NCI-H2081 treated with DMSO at 0.1 percent for 48 hours (cell line): ENCODE data around the gene SLC44A1.

Experiments used
- DNase-seq: peaks from one replicate; lab custom pipeline; 2025; lab: John Stamatoyannopoulos, UW

SLC44A1 gene

GRCh38 chr9:105305856-105306255 lies 61.4 kb downstream of the SLC44A1 start:
- no peak for DNase-seq

DNA sequence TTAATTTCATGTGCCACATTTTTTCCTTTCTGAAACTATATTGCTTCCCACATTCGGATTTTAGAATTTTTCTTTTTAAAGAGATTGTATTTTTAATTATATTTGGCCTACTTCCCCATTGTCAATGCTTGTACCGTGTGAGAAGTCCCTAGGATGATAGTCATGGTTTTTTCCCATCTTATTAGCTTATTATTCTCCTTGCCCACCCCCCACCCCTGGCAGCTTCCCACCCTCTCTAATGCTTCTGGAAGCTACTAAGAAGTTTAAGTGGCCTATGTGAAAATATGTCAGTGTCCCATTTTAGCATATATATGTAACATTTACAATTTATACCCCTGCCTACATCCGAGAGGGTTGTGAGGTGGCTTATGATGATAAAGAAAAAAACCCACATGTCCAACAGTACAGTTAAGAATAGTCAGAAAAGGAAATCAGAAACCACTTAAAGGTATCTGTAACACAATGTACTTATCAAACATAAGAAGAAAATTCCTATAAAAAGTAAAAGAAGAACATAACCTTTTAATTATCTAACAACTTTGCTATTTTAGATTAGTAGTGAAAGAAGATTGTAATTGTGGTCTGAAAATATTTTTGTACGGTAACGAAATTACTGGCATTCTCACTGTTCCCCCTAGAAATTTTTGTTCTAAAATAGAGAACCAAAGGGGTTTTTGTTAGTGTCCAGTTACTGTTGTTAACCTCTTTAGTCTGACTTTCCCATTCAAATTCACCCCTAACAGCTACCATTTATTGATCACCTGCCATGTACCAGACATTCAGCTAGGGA lies 62.1 kb downstream of the SLC44A1 start:
- DNase-seq = no peak

DNA sequence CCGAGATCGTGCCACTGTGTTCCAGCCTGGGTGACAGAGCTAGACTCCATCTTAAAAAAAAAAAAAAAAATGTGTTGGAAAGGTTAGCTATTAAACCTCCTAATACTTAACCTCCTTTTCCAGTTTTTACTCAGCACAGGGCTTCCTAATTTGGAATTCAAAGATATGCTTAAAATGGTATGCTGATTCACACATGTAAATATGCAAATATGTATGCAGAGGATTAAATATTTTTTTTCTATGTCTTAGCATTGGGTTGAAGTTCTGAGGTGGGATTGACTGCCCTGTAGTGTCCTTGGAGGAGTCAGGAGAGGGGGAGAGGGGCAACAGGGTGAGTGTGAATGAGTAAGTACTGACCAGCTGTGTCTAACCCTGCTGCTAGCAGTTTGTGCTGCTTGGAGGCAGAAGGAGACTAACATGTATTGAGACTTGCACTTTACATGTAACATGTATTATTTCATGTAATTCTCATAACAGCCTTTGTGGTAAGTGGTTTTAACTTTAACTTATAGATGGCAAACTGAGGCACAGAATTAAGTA lies 63.2 kb downstream of the SLC44A1 start:
- DNase-seq = no peak

GRCh38 chr9:105308461-105309341 lies 64.2 kb downstream of the SLC44A1 start:
- DNase-seq = no peak

GRCh38 chr9:105309531-105309931 lies 65.1 kb downstream of the SLC44A1 start:
- DNase-seq = no peak

DNA sequence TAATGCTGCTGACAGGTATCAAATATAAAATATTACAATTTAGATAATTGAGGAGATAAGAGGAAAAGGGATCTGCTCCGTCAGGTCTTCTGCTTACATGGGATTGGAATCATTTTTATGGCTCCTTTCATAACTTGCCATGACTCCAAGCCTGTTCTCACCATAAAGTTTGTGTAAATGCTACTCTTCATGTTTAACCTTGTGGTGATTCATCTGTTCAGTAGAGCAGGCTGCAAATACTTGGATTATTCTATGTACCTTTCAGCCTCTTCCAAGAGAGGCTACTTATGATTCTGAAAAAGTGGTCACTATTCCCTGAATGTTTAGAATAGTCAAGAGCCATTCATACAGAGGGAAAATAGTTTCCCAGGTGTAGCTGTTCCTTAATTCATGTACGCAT lies 66.9 kb downstream of the SLC44A1 start:
- no peak for DNase-seq

DNA sequence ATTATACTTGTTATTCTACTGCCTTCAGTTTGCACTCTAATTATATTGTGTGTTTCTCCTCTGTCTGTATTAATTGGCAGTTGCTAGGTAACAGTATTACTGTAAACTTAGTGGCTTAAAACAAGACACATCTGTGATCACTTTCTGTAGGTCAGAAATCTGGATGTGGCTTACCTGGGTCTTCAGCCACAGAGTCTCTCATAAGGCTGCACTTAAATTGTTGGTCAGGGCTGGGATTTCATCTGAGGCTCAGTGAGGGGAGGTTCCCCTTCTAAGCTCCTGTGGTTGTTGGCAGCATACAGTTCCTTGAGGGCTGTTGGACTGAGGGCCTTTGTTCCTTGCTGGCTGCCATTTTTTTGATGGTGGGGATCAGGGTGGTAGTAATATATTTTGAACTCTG lies 68.8 kb downstream of the SLC44A1 start:
- no peak for DNase-seq

- no peak for DNase-seq
These were observed 72.3 kb downstream of the SLC44A1 start for GRCh38 chr9:105316703-105317102.

- DNase-seq = no peak
These were observed 74.3 kb downstream of the SLC44A1 start for GRCh38 chr9:105318729-105319191.

DNA sequence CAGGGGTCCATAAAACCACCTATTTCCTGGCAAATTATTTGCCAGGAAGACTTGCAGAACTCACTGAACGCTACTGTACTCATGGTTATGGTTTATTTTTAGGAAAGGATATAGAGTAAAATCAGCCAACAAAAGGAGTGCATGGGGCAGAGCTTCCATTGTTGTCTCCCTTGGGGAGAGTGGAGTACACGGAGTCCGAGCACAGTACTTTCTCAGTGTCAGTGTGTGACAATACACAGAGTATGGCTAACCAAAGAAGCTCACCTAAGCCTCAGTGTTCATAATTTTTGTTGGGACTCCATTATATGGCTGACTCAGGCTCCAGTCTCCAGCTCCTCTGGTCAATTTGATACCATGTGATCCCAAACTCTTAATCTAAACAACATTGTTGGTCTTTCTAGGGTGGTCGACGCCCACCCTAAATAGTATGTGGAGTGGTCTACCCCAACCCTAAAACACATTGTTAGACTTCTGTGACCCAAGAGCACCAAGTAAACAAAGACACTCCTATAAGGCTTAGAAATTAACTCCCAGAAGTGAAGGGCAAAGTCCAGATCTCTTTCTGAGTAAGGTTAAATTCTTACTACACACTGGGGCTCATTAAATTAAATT lies 74.9 kb downstream of the SLC44A1 start:
- no peak for DNase-seq

GRCh38 chr9:105320568-105320967 lies 76.1 kb downstream of the SLC44A1 start:
- no peak for DNase-seq

DNA sequence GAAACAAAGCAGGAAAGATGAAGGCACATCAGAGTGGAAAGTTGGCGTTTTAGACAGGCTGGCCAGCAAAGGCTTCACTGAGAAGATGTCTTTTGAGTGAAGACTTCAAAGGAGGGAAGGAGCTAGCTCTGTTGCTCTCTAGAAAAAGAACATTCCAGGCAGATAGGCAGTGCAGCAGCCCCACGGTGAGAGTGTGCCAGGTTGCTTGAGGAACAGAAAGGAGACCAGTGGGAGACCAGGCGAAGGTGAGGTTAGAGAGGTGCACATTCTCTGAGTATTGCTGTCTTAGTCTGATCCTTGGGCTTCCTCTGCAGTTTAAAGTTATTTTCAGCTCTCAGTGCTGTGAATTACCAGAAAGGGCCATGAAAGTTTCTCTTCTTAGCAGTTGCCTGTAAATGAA lies 83.8 kb downstream of the SLC44A1 start:
- no peak for DNase-seq

DNA sequence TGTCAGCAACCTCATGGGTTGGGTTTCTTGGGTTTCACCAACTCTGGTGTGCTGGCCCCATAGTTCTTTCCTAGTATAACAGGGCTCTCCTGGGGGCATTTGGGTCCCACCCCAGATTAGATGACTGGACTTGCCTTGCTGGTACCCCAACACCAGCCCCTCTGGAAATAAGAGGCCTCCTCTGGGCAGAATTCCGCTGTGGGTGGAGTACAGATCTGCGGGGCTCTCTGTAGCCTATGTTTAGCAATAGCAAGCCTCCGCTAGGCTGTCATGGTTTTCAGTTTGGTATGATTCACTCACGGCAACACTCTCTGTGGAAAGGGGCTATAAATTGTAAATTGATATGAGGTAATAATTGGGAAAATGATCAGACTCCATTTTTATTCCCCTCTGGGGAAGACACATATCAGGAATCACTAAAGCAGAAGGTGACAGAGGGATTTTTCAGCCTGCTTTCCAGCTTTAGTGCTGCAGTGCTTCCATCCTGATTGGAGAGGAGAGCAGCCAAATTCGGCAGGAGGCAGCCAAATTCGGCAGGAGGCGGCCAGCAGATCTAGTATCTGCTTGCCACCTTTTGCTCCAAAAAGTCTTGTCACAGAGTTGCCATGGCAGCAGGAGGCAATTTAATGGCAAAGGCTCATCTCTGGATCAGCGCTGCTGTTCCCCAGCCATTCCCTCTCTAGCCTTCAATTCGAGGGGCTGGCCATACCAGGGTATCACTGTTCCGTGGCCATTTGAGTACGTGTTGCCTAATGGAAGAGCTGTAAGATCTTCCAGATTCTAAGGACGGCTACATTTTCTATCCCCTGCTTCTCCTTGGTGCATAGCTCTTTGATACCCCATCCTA lies 84.6 kb downstream of the SLC44A1 start:
- DNase-seq = no peak

GRCh38 chr9:105329719-105330062 lies 85.2 kb downstream of the SLC44A1 start:
- no peak for DNase-seq

GRCh38 chr9:105330201-105330600 lies 85.8 kb downstream of the SLC44A1 start:
- no peak for DNase-seq

DNA sequence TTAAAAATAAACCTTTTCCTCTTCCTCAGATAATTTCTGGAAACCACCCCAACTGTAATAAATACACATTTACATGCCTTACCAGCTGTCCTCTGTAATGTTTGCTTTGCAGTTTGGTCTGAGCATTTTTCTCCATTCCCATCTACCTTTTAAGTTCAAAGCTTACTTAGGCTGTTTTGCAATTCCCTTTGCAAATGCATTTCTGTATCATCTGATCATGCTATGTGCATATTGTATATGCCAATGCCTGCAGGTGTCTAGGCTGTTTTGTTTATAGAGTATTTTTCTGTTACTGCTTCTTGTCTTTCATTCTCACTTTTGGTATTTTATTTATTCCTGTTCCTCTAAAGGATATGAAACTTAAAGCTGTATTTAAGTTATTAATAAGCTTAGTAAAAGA lies 86.3 kb downstream of the SLC44A1 start:
- no peak for DNase-seq

DNA sequence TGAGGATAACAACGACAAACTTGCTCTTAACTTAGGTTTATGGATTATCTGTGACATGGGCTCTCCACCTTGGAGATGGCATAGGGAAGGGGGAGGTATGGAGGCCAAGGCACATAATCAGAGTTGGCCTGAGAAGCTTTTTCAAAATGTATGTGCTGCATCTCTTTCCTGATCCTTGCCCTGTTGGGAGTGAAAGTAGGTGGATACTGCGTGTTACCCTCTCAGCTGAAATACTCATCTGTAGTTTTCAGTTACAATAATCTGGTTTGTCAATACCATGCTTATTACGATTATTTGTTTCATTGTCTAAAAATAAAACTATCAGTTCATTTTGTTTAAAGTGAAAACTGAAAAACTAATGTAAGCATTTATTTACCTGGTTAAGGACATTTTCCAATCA lies 86.7 kb downstream of the SLC44A1 start:
- DNase-seq = no peak

- DNase-seq = no peak
These were observed 87.3 kb downstream of the SLC44A1 start for GRCh38 chr9:105331755-105332154.

GRCh38 chr9:105332471-105332870 lies 88.0 kb downstream of the SLC44A1 start:
- DNase-seq = no peak

DNA sequence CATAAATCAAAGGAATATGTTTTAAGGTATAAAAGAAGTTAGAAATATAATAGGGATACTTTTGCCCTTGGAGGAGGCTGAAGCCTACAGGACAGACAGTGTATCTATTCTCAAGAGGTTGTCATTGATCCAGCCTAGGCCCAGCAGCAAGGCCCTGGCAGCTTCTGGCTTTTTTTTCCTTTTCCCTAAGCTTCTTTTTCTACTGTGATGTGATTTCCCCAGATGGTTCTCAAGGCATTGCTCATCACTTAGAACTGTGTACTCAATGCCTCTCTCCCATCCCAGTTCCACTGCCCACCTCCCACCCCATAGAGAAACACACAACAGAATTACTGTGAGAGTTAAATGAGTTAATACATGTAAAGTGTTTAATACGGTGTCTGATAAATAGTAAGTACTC lies 88.6 kb downstream of the SLC44A1 start:
- no peak for DNase-seq

- DNase-seq = no peak
These were observed 89.4 kb downstream of the SLC44A1 start for GRCh38 chr9:105333811-105334210.

GRCh38 chr9:105338308-105338707 lies 93.9 kb downstream of the SLC44A1 start:
- no peak for DNase-seq
